Medulla oblongata (tissue), 1 donor: ENCODE measurements around the gene LETMD1.

Experiments used
- DNase-seq: peaks from one replicate; pipeline ENCODE4 v3.0.0-alpha.2; 2015; ENCODE audit errors: extremely low spot score

Gene LETMD1

GRCh38 chr12:51025836-51026638 is 22.1 kb upstream of the LETMD1 start, which contains the start of gene SLC11A2:
Gene SLC11A2 (minus strand): TSS chr12:51026384. CDS start chr12:51010728, 15,656 bp downstream.
- DNase-seq: peak; percentile 98

- no peak for DNase-seq
These were observed 20.7 kb upstream of the LETMD1 start for GRCh38 chr12:51027342-51027835.

- peak; percentile 75 for DNase-seq
These were observed 19.9 kb upstream of the LETMD1 start for GRCh38 chr12:51028126-51028812.

- DNase-seq: no peak
These were observed 19.3 kb upstream of the LETMD1 start for GRCh38 chr12:51028813-51029150.

- no peak for DNase-seq
These were observed 15.1 kb upstream of the LETMD1 start for GRCh38 chr12:51033048-51033447.

GRCh38 chr12:51033457-51034089 is 14.6 kb upstream of the LETMD1 start:
- no peak for DNase-seq

GRCh38 chr12:51036279-51036678 is 11.8 kb upstream of the LETMD1 start:
- DNase-seq: no peak

- DNase-seq: no peak
These were observed 629 bp downstream of the LETMD1 start for GRCh38 chr12:51048661-51049251.

- no peak for DNase-seq
These were observed 1.4 kb downstream of the LETMD1 start for GRCh38 chr12:51049525-51049924.

- no peak for DNase-seq
These were observed 3.7 kb downstream of the LETMD1 start for GRCh38 chr12:51051787-51052186.

GRCh38 chr12:51055060-51055459 is 6.9 kb downstream of the LETMD1 start:
- DNase-seq: no peak

GRCh38 chr12:51056242-51056641 is 8.1 kb downstream of the LETMD1 start:
- DNase-seq: no peak

- DNase-seq: no peak
These were observed 11.0 kb downstream of the LETMD1 start for GRCh38 chr12:51059086-51059485.

- no peak for DNase-seq
These were observed 14.7 kb downstream of the LETMD1 start for GRCh38 chr12:51062631-51063397.

- no peak for DNase-seq
These were observed 17.4 kb downstream of the LETMD1 start for GRCh38 chr12:51065530-51065929.

GRCh38 chr12:51067229-51067628 is 19.1 kb downstream of the LETMD1 start:
- DNase-seq: no peak

GRCh38 chr12:51067771-51068170 is 19.6 kb downstream of the LETMD1 start:
- DNase-seq: no peak

GRCh38 chr12:51070004-51070403 is 21.9 kb downstream of the LETMD1 start:
- no peak for DNase-seq

- DNase-seq: no peak
These were observed 23.5 kb downstream of the LETMD1 start for GRCh38 chr12:51071663-51072062.

GRCh38 chr12:51075390-51075789 is 27.3 kb downstream of the LETMD1 start:
- DNase-seq: no peak

- no peak for DNase-seq
These were observed 28.3 kb downstream of the LETMD1 start for GRCh38 chr12:51076236-51076930.
